ENCODE data around the gene QPCTL. TPM values are rescaled to one million over a fixed set of nuclear protein-coding genes. Genes with fewer than 3 reads are reported as not detected.

QPCTL gene
- total and polyA plus RNA-seq, 2 of the 13 experiments (the other 11 are each of a cell fraction or from before 2014, with no cell fraction given) = 16.0 to 19.1 TPM

DNA sequence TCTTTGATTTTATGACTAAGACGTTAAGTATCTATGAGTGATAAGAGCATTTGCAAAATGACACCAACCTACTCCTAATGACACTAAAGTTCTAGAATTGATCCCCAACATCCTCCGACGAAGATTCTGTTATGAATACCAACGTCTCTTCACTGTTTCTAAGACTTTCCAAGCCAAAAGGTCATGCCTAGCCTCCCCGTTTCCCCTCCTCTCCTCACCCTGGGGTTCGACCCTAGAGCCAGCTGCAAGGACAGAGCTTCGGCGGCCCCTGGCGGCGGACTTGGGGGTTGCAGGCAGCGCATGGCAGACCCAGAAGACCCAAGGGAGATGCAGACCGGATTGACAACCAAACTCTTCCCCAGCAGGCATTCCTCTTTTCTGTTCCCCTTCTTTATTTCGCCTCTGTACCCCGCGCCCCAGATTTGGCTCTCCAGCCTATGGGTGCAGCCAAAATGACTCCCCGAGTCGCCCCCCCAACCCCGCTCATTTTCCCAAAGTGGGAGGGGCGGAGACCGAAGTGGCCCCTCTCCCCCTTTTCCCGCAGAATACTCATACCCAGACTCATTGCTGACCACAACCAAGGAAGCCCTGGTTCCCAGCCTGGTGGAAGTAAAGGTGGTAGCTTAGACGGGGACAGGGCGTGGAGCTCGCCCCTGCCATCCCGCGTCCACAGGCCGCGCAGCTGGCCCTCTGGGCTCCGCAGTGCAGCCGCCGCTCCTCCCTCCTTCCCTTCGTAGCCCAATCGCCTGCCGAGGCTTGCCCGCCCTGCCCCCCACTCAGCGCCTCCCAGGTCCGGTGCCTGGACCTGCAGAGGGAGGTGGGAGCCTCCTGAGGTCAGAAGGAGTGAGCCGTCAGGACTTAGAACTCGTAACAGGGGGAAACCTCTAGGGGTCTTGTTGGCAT, 49.2 kb upstream of the QPCTL start (continued):
- TF ChIP-seq IRF1 (CRISPR knock-in tag; IDR thresholded peaks at IDR 0.05; ENCODE audit: low read depth) (no peak), ZMYM2 (CRISPR knock-in tag; IDR thresholded peaks at IDR 0.05) (peak; percentile 44; the same call in 1 of the 2 replicates), HES4 (CRISPR knock-in tag; IDR thresholded peaks at IDR 0.05; ENCODE audit: borderline replicate concordance) (no peak), MIER2 (CRISPR knock-in tag; IDR thresholded peaks at IDR 0.05) (0 out of 2 replicates have a peak, but pooled peaks have one; percentile 41), MXI1 (IDR thresholded peaks at IDR 0.05; ENCODE audit: borderline replicate concordance, low read depth, low read length) (peak; percentile 39; the same call in 1 of the 3 replicates), MTF1 (CRISPR knock-in tag; IDR thresholded peaks at IDR 0.05) (no peak), MAFK (conservative IDR thresholded peaks at IDR 0.05 in 1 of 2, IDR thresholded peaks at IDR 0.05 in 1 of 2; ENCODE audit: low read length in 2 of 2) (no peak), IKZF5 (CRISPR knock-in tag; IDR thresholded peaks at IDR 0.05) (peak; percentile 38; the same call in 1 of the 2 replicates), ZBTB1 (CRISPR knock-in tag; IDR thresholded peaks at IDR 0.05; ENCODE audit: borderline replicate concordance) (no peak), RARG (CRISPR knock-in tag; IDR thresholded peaks at IDR 0.05; ENCODE audit: low read depth) (no peak)
- TF ChIP-seq, protein P1, sequence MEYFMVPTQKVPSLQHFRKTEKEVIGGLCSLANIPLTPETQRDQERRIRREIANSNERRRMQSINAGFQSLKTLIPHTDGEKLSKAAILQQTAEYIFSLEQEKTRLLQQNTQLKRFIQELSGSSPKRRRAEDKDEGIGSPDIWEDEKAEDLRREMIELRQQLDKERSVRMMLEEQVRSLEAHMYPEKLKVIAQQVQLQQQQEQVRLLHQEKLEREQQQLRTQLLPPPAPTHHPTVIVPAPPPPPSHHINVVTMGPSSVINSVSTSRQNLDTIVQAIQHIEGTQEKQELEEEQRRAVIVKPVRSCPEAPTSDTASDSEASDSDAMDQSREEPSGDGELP (IDR thresholded peaks at IDR 0.05; ENCODE audit: borderline replicate concordance, low read depth) = peak; percentile 20; the same call in 1 of the 2 replicates
- TF ChIP-seq, protein P2, sequence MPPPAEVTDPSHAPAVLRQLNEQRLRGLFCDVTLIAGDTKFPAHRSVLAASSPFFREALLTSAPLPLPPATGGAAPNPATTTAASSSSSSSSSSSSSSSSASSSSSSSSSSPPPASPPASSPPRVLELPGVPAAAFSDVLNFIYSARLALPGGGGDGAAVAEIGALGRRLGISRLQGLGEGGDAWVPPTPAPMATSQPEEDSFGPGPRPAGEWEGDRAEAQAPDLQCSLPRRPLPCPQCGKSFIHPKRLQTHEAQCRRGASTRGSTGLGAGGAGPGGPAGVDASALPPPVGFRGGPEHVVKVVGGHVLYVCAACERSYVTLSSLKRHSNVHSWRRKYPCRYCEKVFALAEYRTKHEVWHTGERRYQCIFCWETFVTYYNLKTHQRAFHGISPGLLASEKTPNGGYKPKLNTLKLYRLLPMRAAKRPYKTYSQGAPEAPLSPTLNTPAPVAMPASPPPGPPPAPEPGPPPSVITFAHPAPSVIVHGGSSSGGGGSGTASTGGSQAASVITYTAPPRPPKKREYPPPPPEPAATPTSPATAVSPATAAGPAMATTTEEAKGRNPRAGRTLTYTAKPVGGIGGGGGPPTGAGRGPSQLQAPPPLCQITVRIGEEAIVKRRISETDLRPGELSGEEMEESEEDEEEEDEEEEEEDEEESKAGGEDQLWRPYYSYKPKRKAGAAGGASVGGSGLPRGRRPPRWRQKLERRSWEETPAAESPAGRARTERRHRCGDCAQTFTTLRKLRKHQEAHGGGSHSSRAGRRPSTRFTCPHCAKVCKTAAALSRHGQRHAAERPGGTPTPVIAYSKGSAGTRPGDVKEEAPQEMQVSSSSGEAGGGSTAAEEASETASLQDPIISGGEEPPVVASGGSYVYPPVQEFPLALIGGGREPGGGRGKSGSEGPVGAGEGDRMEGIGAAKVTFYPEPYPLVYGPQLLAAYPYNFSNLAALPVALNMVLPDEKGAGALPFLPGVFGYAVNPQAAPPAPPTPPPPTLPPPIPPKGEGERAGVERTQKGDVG (CRISPR knock-in tag; IDR thresholded peaks at IDR 0.05; ENCODE audit: borderline replicate concordance) = no peak
- TF ChIP-seq, protein P3, sequence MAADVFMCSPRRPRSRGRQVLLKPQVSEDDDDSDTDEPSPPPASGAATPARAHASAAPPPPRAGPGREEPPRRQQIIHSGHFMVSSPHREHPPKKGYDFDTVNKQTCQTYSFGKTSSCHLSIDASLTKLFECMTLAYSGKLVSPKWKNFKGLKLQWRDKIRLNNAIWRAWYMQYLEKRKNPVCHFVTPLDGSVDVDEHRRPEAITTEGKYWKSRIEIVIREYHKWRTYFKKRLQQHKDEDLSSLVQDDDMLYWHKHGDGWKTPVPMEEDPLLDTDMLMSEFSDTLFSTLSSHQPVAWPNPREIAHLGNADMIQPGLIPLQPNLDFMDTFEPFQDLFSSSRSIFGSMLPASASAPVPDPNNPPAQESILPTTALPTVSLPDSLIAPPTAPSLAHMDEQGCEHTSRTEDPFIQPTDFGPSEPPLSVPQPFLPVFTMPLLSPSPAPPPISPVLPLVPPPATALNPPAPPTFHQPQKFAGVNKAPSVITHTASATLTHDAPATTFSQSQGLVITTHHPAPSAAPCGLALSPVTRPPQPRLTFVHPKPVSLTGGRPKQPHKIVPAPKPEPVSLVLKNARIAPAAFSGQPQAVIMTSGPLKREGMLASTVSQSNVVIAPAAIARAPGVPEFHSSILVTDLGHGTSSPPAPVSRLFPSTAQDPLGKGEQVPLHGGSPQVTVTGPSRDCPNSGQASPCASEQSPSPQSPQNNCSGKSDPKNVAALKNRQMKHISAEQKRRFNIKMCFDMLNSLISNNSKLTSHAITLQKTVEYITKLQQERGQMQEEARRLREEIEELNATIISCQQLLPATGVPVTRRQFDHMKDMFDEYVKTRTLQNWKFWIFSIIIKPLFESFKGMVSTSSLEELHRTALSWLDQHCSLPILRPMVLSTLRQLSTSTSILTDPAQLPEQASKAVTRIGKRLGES (CRISPR knock-in tag; IDR thresholded peaks at IDR 0.05; ENCODE audit: borderline replicate concordance) = no peak
- TF ChIP-seq, protein P4, sequence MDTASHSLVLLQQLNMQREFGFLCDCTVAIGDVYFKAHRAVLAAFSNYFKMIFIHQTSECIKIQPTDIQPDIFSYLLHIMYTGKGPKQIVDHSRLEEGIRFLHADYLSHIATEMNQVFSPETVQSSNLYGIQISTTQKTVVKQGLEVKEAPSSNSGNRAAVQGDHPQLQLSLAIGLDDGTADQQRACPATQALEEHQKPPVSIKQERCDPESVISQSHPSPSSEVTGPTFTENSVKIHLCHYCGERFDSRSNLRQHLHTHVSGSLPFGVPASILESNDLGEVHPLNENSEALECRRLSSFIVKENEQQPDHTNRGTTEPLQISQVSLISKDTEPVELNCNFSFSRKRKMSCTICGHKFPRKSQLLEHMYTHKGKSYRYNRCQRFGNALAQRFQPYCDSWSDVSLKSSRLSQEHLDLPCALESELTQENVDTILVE (CRISPR knock-in tag; IDR thresholded peaks at IDR 0.05) = no peak
